Body of pancreas (tissue), 4 donors: Measurements from ENCODE around the gene CTNNBIP1.

Experiments used
- CTCF ChIP-seq, 7 experiments: fragments of 450-650 bp in 4 of 7; fragments of 200-600 bp in 3 of 7; sonication (generic) in 3 of 7; IDR thresholded peaks; one replicate each; pipeline ENCODE4 v1.5.1; 2016 to 2019; ENCODE audit warnings: antibody characterized with exemption in 7 of 7
- POLR2A ChIP-seq, 3 donors: fragments of 450-650 bp; IDR thresholded peaks; one replicate each; pipeline ENCODE4 v1.6.1; 2016; ENCODE audit warnings: antibody characterized with exemption in 3 of 3, mild to moderate bottlenecking in 2 of 3

GRCh38 chr1:9848022-9848421, 62.0 kb downstream of the CTNNBIP1 start:
- TF ChIP-seq CTCF (IDR thresholded peaks at IDR 0.05): no peak
- no peak for TF ChIP-seq POLR2A (IDR thresholded peaks at IDR 0.05)
